Fibroblast of skin of right quadriceps (primary cell): ENCODE results near the gene NOP58.
"Not testable (repeated sequence)": the region's sequence is repeated elsewhere in the genome, so short reads cannot be mapped to it uniquely, and the experiment has no call there.

Experiments
- DNase-seq: peaks from one replicate; pipeline ENCODE4 v3.0.0-alpha.2; 2013

Gene NOP58

GRCh38 chr2:202311823-202312388 is 46.3 kb downstream of the NOP58 start:
- DNase-seq: no peak

DNA sequence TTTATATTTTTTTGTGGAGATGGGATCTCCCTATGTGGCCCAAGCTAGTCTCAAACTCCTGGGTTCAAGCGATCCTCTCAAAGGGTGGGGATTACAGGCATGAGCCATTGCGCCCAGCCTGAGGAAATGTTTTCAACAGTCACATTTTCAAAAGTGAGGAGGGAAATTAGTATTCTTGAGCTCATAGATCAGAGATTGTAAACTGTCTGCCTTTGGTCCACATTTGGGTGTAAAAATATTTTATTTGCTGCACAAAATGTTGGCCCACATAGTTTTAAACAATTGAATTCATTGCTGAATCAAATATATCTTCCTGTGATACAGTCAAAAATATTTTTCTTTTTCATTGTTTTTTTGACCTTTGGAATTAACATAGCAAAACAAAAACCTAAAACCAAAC is 48.6 kb downstream of the NOP58 start:
- DNase-seq: no peak

- peak; percentile 95 for DNase-seq
Measured at GRCh38 chr2:202317080-202317857, 51.7 kb downstream of the NOP58 start.

DNA sequence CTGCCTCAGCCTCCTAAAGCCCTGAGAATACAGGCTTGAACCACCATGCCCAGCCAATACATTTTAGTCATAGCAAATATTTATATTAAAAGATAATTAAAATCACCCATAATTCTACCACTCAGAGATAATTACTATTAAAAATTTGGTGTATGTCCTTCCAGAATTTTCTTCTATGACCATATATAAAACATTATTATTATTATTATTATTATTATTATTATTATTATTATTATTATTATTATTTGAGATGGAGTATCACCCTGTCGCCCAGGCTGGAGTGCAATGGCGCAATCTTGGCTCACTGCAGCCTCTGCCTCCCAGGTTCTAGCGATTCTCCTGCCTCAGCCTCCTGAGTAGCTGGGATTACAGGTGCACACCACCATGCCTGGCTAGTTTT is 54.8 kb downstream of the NOP58 start:
- DNase-seq: not testable (repeated sequence)

DNA sequence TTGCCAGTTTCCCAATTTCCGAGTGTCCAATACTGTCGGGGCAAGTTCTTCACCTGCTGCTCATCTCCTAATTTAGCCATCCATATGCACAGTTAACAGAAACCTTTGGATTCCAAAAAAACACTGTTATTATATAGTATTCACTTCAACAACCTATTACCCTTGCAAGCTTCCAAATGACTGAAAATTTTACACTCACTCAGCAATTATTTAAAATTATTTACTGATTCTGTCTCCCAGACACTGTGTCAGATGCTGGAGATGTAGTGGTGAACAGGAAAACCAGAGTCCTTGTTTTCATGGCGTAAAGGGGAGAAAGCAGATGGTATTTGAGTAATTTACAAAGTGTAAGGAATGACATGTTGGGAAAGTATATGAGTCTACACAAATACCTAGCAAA is 56.9 kb downstream of the NOP58 start:
- no peak for DNase-seq

DNA sequence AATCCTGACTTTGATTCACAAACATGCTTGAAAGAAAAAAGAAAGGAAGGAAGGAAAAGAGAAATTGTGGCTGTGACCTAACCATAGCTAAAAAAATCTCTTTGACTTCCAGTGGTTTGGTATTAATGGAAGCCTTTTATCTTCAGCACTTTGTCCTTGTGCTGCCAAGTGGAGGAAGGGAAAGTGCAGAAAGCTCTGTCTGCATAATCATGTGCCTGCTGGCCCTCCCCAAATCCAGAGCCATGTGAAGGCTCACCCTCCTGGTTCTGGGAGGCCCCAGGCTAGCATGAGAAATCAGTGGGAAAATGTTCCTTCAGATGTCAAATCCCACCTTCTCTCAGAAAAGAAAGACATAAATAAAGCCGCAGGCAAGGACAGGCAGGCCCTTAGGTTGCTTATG is 62.3 kb downstream of the NOP58 start:
- DNase-seq: no peak

GRCh38 chr2:202335791-202336467 is 70.4 kb downstream of the NOP58 start:
- peak; percentile 46 for DNase-seq

DNA sequence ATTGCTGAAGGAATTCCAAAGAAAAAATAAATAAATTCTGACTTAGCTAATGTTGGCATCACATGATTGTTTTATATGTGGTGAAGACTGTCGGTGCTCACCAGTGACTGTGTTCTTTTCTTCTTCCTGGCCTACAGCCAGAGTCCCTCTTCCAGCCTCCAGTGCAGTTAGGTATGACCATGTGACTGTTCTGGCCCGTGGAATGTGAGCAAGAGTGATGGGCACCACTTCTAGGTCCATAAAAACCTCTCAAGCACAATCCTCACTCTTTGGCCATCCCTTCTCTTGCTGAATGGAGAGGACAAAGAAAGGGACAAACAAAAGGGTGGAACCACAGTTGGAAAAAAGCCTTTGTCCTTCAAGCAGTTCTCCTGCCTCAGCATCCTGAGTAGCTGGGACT is 71.6 kb downstream of the NOP58 start:
- DNase-seq: peak; percentile 4

GRCh38 chr2:202337706-202338346 is 72.3 kb downstream of the NOP58 start:
- no peak for DNase-seq

GRCh38 chr2:202339071-202339870 is 73.7 kb downstream of the NOP58 start:
- peak; percentile 88 for DNase-seq

DNA sequence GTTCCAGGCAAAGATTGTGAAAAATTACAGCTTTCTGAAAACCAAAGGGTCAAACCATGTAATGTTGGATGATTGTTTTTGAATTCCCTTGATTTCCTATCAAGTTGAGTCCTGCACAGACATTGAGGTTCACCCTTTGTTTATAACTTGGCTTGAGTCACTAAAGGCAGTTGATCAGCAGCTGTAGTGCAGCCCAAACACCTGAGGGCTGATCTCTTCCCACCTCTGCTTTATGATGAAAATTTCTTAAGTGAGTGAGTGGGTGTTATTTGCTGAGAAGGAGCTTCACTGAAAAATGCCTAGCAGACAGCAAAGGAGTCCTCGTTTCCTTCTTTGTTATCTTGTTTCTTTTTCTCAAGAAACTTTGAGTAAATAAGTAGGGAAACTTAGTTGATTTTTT is 78.6 kb downstream of the NOP58 start:
- no peak for DNase-seq

- no peak for DNase-seq
Measured at GRCh38 chr2:202346180-202346579, 80.6 kb downstream of the NOP58 start.
